Coronary artery (tissue), 2 donors: ENCODE results near the gene DUOXA1.

Experiments used
- DNase-seq: peaks from one replicate; pipeline ENCODE4 v3.0.0-alpha.2; 2017; ENCODE audit warnings: low spot score
- H3K27ac ChIP-seq, 2 donors: fragments of 200-600 bp; sonication (generic); one replicate each; pipeline ENCODE4 v1.5.1; 2016 to 2019
- H3K4me3 ChIP-seq: fragments of 200-600 bp; sonication (generic); 2 replicates; pipeline ENCODE4 v1.5.1; 2016; ENCODE audit warnings: mild to moderate bottlenecking, moderate library complexity
- CTCF ChIP-seq: fragments of 200-600 bp; sonication (generic); IDR thresholded peaks from one replicate; pipeline ENCODE4 v1.5.1; 2019; ENCODE audit warnings: antibody characterized with exemption

Gene DUOXA1

GRCh38 chr15:45113380-45113990, 16.2 kb downstream of the DUOXA1 start:
- Histone ChIP-seq H3K4me3 (peak overlapping the region; percentile 49), H3K27ac (no peak overlapping the region)
- TF ChIP-seq CTCF, result no peak
- no peak for DNase-seq

GRCh38 chr15:45112591-45113379, 16.9 kb downstream of the DUOXA1 start:
- TF ChIP-seq CTCF, result no peak
- DNase-seq, result no peak
- Histone ChIP-seq H3K4me3 (peak overlapping the region; percentile 49), H3K27ac (no peak overlapping the region)

DNA sequence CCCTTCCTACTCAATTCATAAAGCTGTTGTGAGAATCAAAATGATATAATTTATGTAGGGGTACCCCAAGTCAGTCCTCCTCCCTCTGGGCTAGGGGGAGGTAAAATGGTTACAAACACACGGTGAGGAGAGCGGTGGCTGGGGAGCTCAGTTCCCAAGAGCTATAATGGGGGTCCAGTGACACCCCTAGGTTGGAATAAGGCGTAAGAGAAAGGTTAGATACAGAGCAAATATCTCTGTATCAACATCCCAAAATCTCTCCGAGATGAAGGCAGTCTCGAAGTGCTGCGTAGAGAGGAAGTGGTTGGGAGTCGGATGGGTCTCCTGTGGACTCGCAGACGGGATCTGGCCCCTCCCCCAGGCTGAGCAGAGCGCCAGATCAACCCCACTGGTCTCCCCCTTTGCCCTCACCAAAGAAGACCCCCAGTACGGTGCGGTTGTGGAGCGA, 17.5 kb downstream of the DUOXA1 start:
- Histone ChIP-seq H3K27ac (no peak overlapping the region), H3K4me3 (peak overlapping the region; percentile 49)
- no peak for DNase-seq
- no peak for TF ChIP-seq CTCF

- no peak for TF ChIP-seq CTCF
- Histone ChIP-seq H3K4me3 (peak overlapping the region; percentile 49), H3K27ac (no peak overlapping the region)
- no peak for DNase-seq
Observed at GRCh38 chr15:45111390-45112142, 18.1 kb downstream of the DUOXA1 start.

DNA sequence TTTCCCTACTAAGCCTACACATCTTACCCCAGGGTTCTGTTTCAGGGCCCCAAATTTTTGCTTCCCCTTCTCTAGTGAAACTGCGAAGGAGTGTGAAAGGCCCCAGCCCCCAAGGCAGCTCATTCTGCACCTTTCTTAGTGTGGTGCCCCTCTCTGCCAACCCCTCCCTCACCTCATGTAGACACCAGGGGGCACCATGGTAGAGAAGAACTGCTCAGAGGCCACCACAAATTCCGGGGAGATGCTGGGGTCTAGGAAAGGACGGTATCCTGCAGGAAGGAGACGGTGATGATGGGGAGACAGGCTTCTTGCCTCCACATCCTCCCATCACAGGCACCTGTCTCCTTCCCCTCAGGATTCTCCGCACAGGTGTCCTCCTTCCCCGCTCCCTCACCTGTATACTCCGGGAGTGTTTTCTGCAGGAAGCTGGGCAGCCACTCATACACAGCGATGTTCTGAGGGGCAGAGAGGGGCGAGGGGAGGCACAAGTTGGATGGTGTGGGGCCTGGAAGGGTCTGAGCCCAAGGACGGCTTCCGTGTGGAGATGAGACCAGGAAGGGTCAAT, 19.3 kb downstream of the DUOXA1 start:
- DNase-seq, result no peak
- Histone ChIP-seq H3K27ac (no peak overlapping the region), H3K4me3 (no peak overlapping the region)
- no peak for TF ChIP-seq CTCF

DNA sequence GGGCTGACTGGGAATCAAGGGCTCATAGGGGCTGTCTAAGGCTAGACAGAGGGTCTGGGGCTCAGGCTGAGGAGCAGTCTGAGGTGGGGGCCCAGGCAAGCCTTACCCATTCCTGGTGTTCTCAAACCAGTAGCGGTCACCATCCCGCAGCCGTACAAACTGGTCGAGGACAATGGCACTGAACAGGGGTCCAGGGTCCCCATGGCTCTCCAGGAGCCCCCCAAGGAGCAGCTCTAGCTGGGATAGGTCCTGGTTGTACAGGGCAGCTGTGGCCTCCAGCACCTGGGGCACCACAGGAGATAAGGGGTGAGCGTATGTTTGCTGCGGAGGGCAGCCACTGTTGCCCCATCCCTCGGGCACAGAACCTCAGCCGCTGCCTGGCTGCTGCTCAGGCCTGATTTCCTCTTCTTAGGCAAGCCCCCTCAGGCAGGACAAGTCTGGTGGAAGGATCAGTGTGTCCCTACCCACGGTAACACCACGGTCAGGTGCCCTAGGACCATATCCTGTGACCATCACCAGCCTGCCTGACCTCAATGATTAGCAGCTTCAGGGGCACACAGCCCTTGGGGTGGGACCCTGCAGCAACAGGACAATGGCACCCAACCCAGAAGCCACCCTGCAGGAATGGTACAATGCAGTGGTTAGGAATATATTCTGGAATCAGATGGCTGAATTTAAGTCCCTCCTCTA, 21.6 kb downstream of the DUOXA1 start:
- Histone ChIP-seq H3K4me3 (no peak overlapping the region), H3K27ac (no peak overlapping the region)
- no peak for TF ChIP-seq CTCF
- no peak for DNase-seq
